ENCODE measurements around the gene MAD1L1. TPM values are rescaled to one million over a fixed set of nuclear protein-coding genes. Genes with fewer than 3 reads are reported as not detected.

MAD1L1 gene
- total and polyA plus RNA-seq, 2 of the 8 experiments (the other 6 are each of a cell fraction or from before 2014, with no cell fraction given), result 40.4 to 44.6 TPM

GRCh38 chr7:2199528-2199927 lies 33.2 kb downstream of the MAD1L1 start:
- H2BK15ac ChIP-seq (ENCODE audit: low read length), result no peak overlapping the region
- H2BK20ac ChIP-seq (ENCODE audit: low read length), result no peak overlapping the region
- DNase-seq (ENCODE audit: low read depth in 1 of 2, low spot score in 2 of 2) (no peak), FAIRE-seq (no peak)
- no peaks in the 10 kb centered on the region for H3K27me3 ChIP-seq (replicated peaks in 1 of 4; ENCODE audit: control insufficient read depth in 3 of 4, extremely low read depth in 1 of 4, insufficient read depth in 3 of 4, low read length in 3 of 4)
- H4K8ac ChIP-seq (ENCODE audit: extremely low read depth, insufficient read depth, low read length), result no peak overlapping the region; the same call in 1 of the 2 replicates
- H3K56ac ChIP-seq (replicated peaks; ENCODE audit: insufficient read length, low read depth, low read length), result no peak overlapping the region
- no peak overlapping the region for H4K91ac ChIP-seq (replicated peaks; ENCODE audit: insufficient read length, low read length)
- no peaks in the 10 kb centered on the region for H3K4me1 ChIP-seq (replicated peaks in 1 of 4; ENCODE audit: control insufficient read depth in 3 of 4, insufficient read depth in 4 of 4, low read length in 3 of 4)
- peaks cover 4% of the 10 kb centered on the region for H3K79me1 ChIP-seq (ENCODE audit: low read depth, low read length)
- H3K9ac ChIP-seq (replicated peaks in 1 of 4; ENCODE audit: extremely low read depth in 1 of 4, low read depth in 3 of 4, low read length in 3 of 4), result no peak overlapping the region
- no peak overlapping the region for H3K4ac ChIP-seq (replicated peaks; ENCODE audit: insufficient read length, low read depth, low read length)
- H2BK12ac ChIP-seq (ENCODE audit: low read depth, low read length), result no peak overlapping the region
- peaks cover 9 to 18% of the 10 kb centered on the region in 2 experiments for H4K20me1 ChIP-seq (replicated peaks in 1 of 2; ENCODE audit: control insufficient read depth in 1 of 2, insufficient read depth in 2 of 2, low read length in 2 of 2)
- no peak overlapping the region for H3K4me3 ChIP-seq (ENCODE audit: extremely low read depth in 1 of 4, insufficient read depth in 2 of 4, low read depth in 3 of 4, low read length in 4 of 4)
- no peak overlapping the region for H3K23ac ChIP-seq (ENCODE audit: insufficient read length)
- no peak overlapping the region for H2AFZ ChIP-seq (ENCODE audit: low read length)
- no peak overlapping the region for H3K14ac ChIP-seq (ENCODE audit: insufficient read length)
- H2AK5ac ChIP-seq (ENCODE audit: low read depth, low read length), result no peak overlapping the region
- peaks cover 0 to 25% (median 15%) of the 10 kb centered on the region in 4 experiments; a peak in 6 of 8 replicates for H3K36me3 ChIP-seq (ENCODE audit: control insufficient read depth in 2 of 4, insufficient read depth in 4 of 4, low read length in 3 of 4)
- H2BK5ac ChIP-seq (ENCODE audit: low read depth, low read length), result no peak overlapping the region
- peaks cover 0 to 2% of the 10 kb centered on the region in 2 experiments; a peak in 1 of 4 replicates for H3K79me2 ChIP-seq (ENCODE audit: control insufficient read depth in 1 of 2, insufficient read depth in 2 of 2, low read length in 2 of 2)
- CTCF ChIA-PET (ENCODE audit: partially characterized antibody), result interaction anchor here (1.1 kb wide), 1 partner anchor 287 kb away, joined by 3 read pairs; no protein-coding TSS in a partner anchor
- no peaks in the 10 kb centered on the region for H3K23me2 ChIP-seq (ENCODE audit: low read depth, low read length)
- no peak overlapping the region for H3K18ac ChIP-seq (ENCODE audit: extremely low read depth, low read length)
- no peak overlapping the region for H4K5ac ChIP-seq (ENCODE audit: insufficient read length, low read depth, low read length)
- H2BK120ac ChIP-seq (replicated peaks; ENCODE audit: low read depth, low read length), result no peak overlapping the region
- 94% methylated on average over 16 of the region's 16 CpGs; no CpG with 5 or more reads in 1 of the 2 experiments for WGBS, 2 experiments (ENCODE audit: extremely low coverage in 1 of 2, insufficient coverage in 1 of 2, insufficient read length in 1 of 2, insufficient replicate concordance in 2 of 2, low coverage in 1 of 2, low lambda C conversion rate in 2 of 2, missing lambda C conversion rate in 1 of 2)
- POLR2A ChIA-PET (ENCODE audit: partially characterized antibody), result no interaction called here
- H3K4me2 ChIP-seq (ENCODE audit: insufficient read depth in 1 of 2, low read depth in 2 of 2, low read length in 2 of 2), result no peak overlapping the region
- H3K27ac ChIP-seq (ENCODE audit: low read depth, low read length), result no peak overlapping the region
- H3K9me3 ChIP-seq (ENCODE audit: insufficient read depth in 2 of 2, low read depth in 1 of 2, low read length in 1 of 2), result peaks cover 8 to 11% of the 10 kb centered on the region in 2 experiments
- TF ChIP-seq RAD21 (IDR thresholded peaks at IDR 0.05 in 1 of 2, conservative IDR thresholded peaks at IDR 0.05 in 1 of 2; ENCODE audit: low read depth in 2 of 2, low read length in 2 of 2), result no peak
- TF ChIP-seq TCF12 (IDR thresholded peaks at IDR 0.05; ENCODE audit: low read depth, low read length), result no peak
- no peak for TF ChIP-seq ATF3 (IDR thresholded peaks at IDR 0.05; ENCODE audit: insufficient read depth, low read depth, low read length)
- TF ChIP-seq SP1 (IDR thresholded peaks at IDR 0.05; ENCODE audit: low read depth, low read length), result no peak
- TF ChIP-seq CTCF (IDR thresholded peaks at IDR 0.05; ENCODE audit: control extremely low read depth in 1 of 3, insufficient read depth in 1 of 3, low read depth in 1 of 3, low read length in 3 of 3), result no peak
- no peak for TF ChIP-seq SP4 (IDR thresholded peaks at IDR 0.05; ENCODE audit: low read length)
- TF ChIP-seq ATF2 (IDR thresholded peaks at IDR 0.05; ENCODE audit: low read length), result no peak
